GM18520 (cell line): ENCODE measurements around the gene CAMKK2.
"Not testable (repeated sequence)": the region's sequence is repeated elsewhere in the genome, so short reads cannot be mapped to it uniquely, and the experiment has no call there.

Experiments used
- ATAC-seq: cut with Tn5 transposase; IDR thresholded peaks from one replicate; pipeline ENCODE4 v1.9.1; 2021; ENCODE audit not compliant: unreplicated experiment

The CAMKK2 gene

GRCh38 chr12:121296618-121297434 lies at the start of gene CAMKK2:
TSS of gene CAMKK2 (minus strand) at chr12:121296709. CDS start at chr12:121274526, 22,183 bp downstream.
- ATAC-seq = peak; percentile 60

DNA sequence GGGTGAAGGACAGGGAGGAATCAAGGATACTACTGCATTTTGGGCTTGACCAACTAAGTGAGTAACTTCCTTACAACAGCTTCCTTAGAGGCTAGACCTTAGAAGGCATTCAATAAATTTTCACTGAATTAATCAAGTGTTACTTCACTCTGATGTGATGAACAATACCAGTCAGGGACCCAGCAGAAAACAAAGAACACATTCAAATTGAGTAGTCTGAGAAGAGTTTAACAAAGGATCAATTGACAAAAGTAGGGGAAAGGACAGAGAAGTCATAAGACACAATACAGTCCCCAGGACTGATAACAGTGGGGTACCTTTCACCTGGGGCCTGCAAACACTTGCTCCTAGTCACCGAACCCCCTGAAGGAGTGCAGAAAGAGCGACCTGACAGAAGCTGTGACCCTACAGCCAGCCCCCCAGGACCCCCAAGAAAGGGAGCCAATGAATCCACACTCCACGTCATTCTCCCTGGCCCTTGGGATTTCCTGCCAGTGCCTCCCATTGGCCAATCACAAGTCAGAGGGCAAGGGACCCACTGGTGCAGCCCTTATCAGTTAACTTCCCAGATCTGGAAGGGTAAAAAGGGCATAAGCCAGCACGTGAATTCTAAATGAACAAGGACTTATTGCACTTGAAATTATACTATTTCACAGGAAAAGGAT lies 48.8 kb upstream of the CAMKK2 start:
- ATAC-seq = no peak

DNA sequence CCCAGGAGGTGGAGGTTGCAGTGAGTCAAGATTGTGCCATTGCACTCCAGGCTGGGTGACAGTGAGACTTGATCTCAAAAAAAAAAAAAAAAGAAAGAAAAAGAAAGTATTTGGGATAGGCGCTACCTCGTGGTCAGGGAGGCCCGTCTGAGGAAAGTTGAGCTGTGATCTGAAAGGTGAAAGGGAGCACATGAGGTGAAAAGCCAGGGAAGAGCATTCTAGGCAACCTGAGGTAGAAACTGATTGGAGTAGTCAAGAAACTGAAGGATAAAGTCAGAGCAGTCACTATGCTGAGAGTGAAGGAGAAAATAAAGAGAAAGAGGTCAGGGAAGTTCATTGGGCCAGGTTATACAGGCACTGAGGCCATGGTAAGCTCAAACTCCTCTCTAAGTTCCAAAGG lies 48.0 kb upstream of the CAMKK2 start:
- ATAC-seq = no peak

GRCh38 chr12:121337416-121337815 lies 40.9 kb upstream of the CAMKK2 start:
- no peak for ATAC-seq

- no peak for ATAC-seq
Measured at GRCh38 chr12:121334513-121335343, 38.2 kb upstream of the CAMKK2 start.

DNA sequence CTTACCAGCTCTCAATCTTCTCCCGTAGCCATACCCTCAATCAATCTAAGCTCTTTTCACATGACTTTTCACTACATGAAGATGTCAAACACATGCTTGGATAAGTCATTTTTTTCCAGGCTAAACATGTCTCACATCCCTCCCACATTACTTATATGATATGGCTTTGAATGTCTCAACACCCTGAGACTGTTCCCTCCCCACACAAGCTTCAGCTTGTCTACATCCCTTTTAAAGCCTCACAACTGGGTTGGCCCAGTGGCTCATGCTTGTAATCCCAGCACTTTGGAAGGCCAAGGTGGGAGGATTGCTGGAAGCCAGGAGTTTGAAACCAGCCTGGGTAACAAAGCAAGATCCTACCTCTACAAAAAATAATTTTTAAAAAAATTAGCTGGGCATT lies 37.2 kb upstream of the CAMKK2 start:
- ATAC-seq = no peak

GRCh38 chr12:121331248-121331647 lies 34.7 kb upstream of the CAMKK2 start:
- no peak for ATAC-seq

- no peak for ATAC-seq
Measured at GRCh38 chr12:121330692-121331091, 34.2 kb upstream of the CAMKK2 start.

DNA sequence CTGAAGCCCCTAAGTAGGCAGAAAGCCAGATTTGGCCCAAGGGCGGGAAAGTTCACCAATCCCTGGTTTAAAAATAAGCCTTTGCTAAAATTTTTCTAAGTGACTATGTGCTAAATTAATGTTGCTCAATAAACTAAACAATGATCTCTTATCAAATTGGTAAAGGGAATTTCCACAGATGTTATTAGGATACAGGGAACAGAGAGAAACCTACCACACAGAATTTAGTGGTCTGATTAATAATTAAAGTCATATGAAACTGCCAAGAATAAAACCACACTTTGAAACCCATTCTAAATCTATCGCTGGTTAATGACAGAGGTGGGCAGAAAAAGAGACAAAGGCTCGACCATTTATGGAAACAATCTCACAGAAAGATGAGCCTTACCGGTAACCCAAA lies 33.7 kb upstream of the CAMKK2 start:
- ATAC-seq = no peak

DNA sequence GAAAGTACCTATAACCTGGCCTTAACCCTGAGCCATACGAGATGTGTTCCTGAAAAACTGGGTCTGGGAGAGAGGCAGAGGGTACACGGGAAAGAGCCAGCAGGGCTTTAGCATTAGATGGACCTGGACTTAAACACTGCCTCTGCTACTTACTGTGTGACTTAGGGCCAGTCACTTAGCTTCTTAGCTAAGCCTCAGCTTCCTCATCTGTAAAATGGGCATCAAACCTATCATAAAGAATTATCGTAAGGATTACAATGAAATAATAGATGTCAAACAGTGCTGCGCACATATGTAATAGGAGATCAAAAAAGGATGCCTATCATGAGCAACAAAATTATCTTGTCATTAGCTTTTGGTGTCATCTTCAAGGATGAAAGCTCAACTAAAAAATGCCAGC lies 32.1 kb upstream of the CAMKK2 start:
- no peak for ATAC-seq

DNA sequence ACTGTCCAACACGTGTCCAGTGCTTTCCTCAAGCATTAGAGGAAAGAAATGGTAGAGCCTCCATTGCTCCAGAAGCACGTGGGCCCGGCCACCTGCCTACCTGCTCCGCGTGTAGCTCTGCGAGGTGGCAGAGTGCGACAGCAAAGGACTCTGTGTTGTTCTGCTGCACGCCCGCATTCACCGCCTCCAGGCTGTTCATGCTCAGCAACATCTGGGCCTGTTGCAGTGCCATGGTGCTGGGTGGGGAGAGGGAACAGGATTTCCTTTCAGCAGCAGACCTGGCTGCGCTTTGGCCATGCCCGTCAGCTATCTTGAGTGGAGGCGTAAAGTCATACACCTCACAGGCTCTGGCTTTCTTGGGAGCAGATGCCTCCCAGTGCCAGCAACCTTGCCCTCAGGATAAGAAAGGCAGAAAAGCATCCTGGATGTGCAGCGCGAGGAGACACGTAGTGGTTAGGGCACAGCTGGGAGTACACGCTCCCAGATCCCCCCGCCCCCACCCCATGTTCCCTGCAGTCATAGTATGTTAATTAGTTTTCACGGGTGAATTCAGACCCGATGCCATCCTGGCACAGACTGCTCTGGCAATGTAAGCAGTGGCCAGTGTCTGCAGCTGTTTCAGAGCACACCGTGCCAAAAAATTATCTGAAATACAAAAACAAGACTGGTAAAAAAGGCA lies 30.6 kb upstream of the CAMKK2 start:
- ATAC-seq = no peak

- ATAC-seq = no peak
Measured at GRCh38 chr12:121325922-121326396, 29.4 kb upstream of the CAMKK2 start.

DNA sequence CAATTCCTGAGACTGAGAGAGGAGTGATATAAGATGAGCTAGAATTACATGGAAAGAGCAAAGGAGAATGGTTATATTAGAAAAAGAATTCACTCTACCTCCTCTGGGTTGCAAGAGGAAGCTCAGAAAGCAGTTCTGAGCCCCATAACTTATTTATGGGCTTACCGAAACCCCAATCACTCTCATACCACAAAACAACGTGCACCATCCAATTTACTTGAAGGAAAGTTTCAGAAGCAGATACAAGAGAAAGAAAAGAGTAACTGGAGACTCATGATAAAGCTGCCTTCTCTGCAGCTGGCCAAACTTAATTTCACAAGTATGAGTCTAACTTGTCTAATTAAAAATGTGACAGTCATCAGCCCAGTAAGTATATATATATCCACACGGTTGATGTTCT lies 27.4 kb upstream of the CAMKK2 start:
- ATAC-seq = no peak

GRCh38 chr12:121318121-121318520 lies 21.6 kb upstream of the CAMKK2 start:
- no peak for ATAC-seq

GRCh38 chr12:121314431-121314830 lies 17.9 kb upstream of the CAMKK2 start:
- no peak for ATAC-seq

DNA sequence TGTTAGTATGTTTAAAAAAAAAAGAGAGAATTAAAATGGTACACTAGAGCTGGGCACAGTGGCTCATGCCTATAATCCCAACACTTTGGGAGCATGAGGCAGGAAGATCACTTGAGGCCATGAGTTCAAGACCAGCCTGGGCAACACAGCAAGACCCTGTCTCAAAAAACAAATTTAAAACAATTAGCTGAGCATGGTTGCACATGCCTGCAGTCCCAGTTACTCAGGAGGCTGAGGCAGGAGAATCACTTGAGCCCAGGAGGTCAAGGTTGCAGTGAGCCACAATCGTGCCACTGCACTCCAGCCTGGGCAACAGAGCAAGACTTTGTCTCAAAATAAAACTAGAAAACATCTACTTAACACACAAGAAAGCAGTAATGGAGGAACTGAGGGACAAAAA lies 13.7 kb upstream of the CAMKK2 start:
- ATAC-seq = not testable (repeated sequence)

GRCh38 chr12:121307397-121307796 lies 10.9 kb upstream of the CAMKK2 start:
- not testable (repeated sequence) for ATAC-seq

DNA sequence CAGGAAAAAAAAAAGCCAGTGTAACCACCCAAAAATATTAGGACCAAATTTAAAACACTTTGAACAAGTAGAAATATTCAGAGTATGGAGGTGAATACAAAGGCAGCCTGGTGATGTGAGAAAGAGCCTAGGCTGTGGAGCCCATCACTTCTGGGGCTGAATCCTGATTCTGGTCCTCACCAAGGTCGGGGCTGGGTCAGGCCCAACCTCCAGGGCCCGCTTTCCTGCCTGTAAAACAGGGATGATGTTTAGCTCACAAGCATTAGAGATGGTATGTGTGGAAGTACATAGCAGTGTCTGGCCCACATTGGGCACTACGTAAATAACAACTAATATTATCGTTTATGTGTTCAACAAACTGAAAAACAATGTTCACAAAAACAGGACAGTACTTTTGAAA lies 7.8 kb upstream of the CAMKK2 start:
- no peak for ATAC-seq

GRCh38 chr12:121301876-121302275 lies 5.4 kb upstream of the CAMKK2 start:
- ATAC-seq = no peak

- no peak for ATAC-seq
Measured at GRCh38 chr12:121300083-121300819, 3.7 kb upstream of the CAMKK2 start.
